Uterus (tissue), 4 donors: ENCODE results near the gene BLCAP. TPM values are rescaled to one million over a fixed set of nuclear protein-coding genes. Genes with fewer than 3 reads are reported as not detected.

Experiments
- DNase-seq, 2 donors: peaks; one replicate each; pipeline ENCODE4 v3.0.0-alpha.2; 2019 to 2020
- H3K27ac ChIP-seq, 2 donors: fragments of 200-600 bp; sonication (generic); 1 replicate in 1 of 2; 2 replicates in 1 of 2; pipeline ENCODE4 v1.5.1; 2016 to 2018
- H3K27me3 ChIP-seq, 2 donors: fragments of 200-600 bp; sonication (generic); one replicate each; pipeline ENCODE4 v1.5.1; 2018 to 2019; ENCODE audit warnings: control low read depth in 1 of 2
- H3K36me3 ChIP-seq, 2 donors: fragments of 200-600 bp; sonication (generic); one replicate each; pipeline ENCODE4 v1.5.1; 2019; ENCODE audit warnings: control low read depth in 1 of 2
- H3K4me1 ChIP-seq, 2 donors: fragments of 200-600 bp; sonication (generic); one replicate each; pipeline ENCODE4 v1.5.1; 2018 to 2019; ENCODE audit warnings: control low read depth in 1 of 2
- H3K4me3 ChIP-seq, 2 donors: fragments of 200-600 bp; sonication (generic); 1 replicate in 1 of 2; 2 replicates in 1 of 2; pipeline ENCODE4 v1.5.1; 2018 to 2019; ENCODE audit warnings: mild to moderate bottlenecking in 1 of 2
- H3K9me3 ChIP-seq, 2 donors: fragments of 200-600 bp; sonication (generic); one replicate each; pipeline ENCODE4 v1.5.1; 2019; ENCODE audit warnings: control low read depth in 1 of 2
- CTCF ChIP-seq, 4 experiments: fragments of 200-600 bp in 2 of 4; fragments of 450-650 bp in 2 of 4; sonication (generic) in 2 of 4; IDR thresholded peaks; one replicate each; pipeline ENCODE4 v1.5.1; 2016 to 2019; ENCODE audit warnings: antibody characterized with exemption in 4 of 4, mild to moderate bottlenecking in 2 of 4, moderate library complexity in 1 of 4
- POLR2A ChIP-seq, 2 donors: fragments of 450-650 bp; IDR thresholded peaks; one replicate each; pipeline ENCODE4 v1.6.1; 2016; ENCODE audit warnings: antibody characterized with exemption in 2 of 2, mild to moderate bottlenecking in 1 of 2, moderate library complexity in 1 of 2
- intact Hi-C: fragments of 100-400 bp; cut with DNase I; formaldehyde crosslinking; loops from one replicate; pipeline ENCODE4 v1.15.1; 2023; ENCODE audit warnings: low total_unique reads
- total RNA-seq, 4 donors: library from RNA; depleted of rRNA in 3 of 4; stranded (reverse); fragments of >200 nt in 3 of 4; gene quantifications; one replicate each; pipeline versions ENCODE4 v1.1.0 to v1.2.4, GENCODE V29; 2014 to 2023
- donor health status: DM: yes; HTN: yes; CAD: no.

The BLCAP gene
- total RNA-seq, 4 donors from 2014 or later: 16.4 to 62.9 (median 37.7) TPM

GRCh38 chr20:37500311-37500710, 27.4 kb downstream of the BLCAP start:
- Histone ChIP-seq H3K9me3 (no peaks in the 10 kb centered on the region), H3K27me3 (no peaks in the 10 kb centered on the region), H3K4me3 (no peak overlapping the region), H3K4me1 (no peaks in the 10 kb centered on the region), H3K36me3 (no peaks in the 10 kb centered on the region), H3K27ac (no peak overlapping the region)
- intact Hi-C loops: no loop called here
- DNase-seq: no peak
- TF ChIP-seq CTCF (IDR thresholded peaks at IDR 0.05): no peak
- no peak for TF ChIP-seq POLR2A (IDR thresholded peaks at IDR 0.05)

DNA sequence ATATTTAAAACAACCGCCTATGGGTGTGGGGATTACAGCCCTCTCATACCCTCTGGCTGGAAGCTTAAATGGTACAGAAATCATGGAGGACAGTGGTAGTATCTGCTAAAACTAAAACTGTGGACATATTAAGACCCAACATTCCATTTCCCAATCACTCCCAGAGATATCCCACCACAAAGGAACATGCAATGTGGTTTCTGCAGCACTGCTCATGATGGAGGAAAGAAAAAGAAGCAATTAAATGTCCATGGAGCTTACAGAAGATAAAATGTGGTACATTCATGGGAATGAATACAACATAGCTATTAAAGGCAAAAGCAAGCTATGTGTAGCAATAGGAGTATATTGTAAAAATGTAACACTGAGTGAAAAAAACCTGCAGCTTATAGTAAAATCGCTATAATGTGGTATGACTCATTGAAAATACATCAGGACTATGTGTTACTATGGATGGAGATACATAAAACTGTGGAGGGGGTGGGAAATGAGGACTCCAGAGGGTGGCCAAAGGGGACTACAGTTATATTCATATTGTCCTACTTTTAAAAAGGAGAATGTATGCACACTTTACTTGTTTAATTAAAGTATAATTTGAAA, 29.5 kb downstream of the BLCAP start:
- Histone ChIP-seq H3K4me3 (no peak overlapping the region), H3K9me3 (no peaks in the 10 kb centered on the region), H3K27me3 (no peaks in the 10 kb centered on the region), H3K36me3 (no peaks in the 10 kb centered on the region), H3K4me1 (no peaks in the 10 kb centered on the region), H3K27ac (no peak overlapping the region)
- intact Hi-C loops: no loop called here
- TF ChIP-seq POLR2A (IDR thresholded peaks at IDR 0.05) (no peak), CTCF (IDR thresholded peaks at IDR 0.05) (no peak)
- no peak for DNase-seq

DNA sequence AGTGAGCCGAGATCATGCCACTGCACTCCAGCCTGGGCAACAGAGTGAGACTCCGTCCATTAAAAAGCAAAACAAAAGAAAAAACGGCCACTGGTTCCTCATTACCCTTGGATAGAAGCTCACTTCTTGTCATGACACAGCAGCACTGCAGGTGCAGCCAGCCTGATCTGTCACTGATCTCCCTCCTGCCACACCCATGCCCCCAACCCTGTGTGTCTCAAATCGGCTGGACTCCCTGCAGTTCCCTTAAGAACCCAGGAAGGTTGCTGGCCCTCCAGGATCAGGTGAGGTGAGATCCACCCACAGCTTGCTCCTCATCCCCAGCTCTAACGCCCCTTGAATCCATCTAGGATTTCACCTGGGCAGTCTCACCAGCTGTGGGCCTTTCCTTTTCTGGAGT, 32.9 kb downstream of the BLCAP start:
- intact Hi-C loops: no loop called here
- Histone ChIP-seq H3K36me3 (no peaks in the 10 kb centered on the region), H3K27me3 (no peaks in the 10 kb centered on the region), H3K9me3 (no peaks in the 10 kb centered on the region), H3K4me1 (no peaks in the 10 kb centered on the region), H3K4me3 (no peak overlapping the region), H3K27ac (no peak overlapping the region)
- no peak for TF ChIP-seq CTCF (IDR thresholded peaks at IDR 0.05)
- no peak for TF ChIP-seq POLR2A (IDR thresholded peaks at IDR 0.05)
- no peak for DNase-seq

DNA sequence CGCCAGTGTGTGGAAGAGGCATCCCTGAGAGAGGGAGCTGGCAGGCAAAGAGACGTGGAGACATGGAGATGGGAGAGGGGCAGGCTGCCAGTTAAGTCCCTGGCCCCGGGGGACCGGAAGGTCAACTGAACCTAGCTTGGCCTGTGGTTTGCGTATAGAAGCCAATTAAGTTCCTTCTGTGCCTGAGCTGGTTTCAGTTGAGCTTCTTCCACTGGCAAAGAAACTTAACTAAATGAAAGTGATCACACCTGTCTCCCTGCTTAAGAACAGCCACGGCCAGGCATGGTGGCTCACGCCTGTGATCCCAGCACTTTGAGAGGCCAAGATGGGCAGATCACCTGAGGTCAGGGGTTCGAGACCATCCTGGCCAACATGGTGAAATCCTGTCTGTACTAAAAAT, 33.4 kb downstream of the BLCAP start:
- TF ChIP-seq POLR2A (IDR thresholded peaks at IDR 0.05) (no peak), CTCF (IDR thresholded peaks at IDR 0.05) (no peak)
- H3K4me3 ChIP-seq: no peak overlapping the region
- H3K9me3 ChIP-seq: no peaks in the 10 kb centered on the region
- intact Hi-C loops: no loop called here
- no peaks in the 10 kb centered on the region for H3K36me3 ChIP-seq
- H3K27ac ChIP-seq: no peak overlapping the region
- DNase-seq: no peak
- H3K27me3 ChIP-seq: no peaks in the 10 kb centered on the region
- no peaks in the 10 kb centered on the region for H3K4me1 ChIP-seq

DNA sequence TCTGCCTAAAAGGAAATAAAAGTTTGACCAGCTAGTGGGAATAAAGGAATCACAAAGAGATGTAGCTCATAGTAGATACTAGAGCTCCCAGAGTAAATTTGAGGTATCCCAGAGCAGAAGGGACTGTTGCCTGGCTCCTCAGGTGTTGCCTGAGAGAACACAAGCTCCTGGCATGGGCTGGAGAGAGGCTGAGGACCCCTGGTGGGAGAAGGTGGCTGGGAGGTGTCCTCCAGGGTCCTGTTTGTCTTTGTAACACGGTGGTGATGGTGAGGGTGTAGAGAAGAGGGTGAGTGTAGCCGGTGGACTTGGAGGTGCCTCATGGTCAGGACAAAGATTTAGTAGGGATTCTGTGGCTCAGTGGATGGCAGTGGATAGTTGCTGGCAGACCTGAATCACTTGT, 34.7 kb downstream of the BLCAP start:
- no peak for DNase-seq
- Histone ChIP-seq H3K27ac (no peak overlapping the region), H3K27me3 (no peaks in the 10 kb centered on the region), H3K4me1 (no peaks in the 10 kb centered on the region), H3K9me3 (no peaks in the 10 kb centered on the region), H3K36me3 (no peaks in the 10 kb centered on the region), H3K4me3 (no peak overlapping the region)
- intact Hi-C loops: no loop called here
- TF ChIP-seq CTCF (IDR thresholded peaks at IDR 0.05) (no peak), POLR2A (IDR thresholded peaks at IDR 0.05) (no peak)
